PFSK-1 (cell line): ENCODE results near the gene ADAMTSL4.

ENCODE experiments used
- FOXP2 ChIP-seq: optimal IDR thresholded peaks from 2 replicates; pipeline ENCODE3; 2011; ENCODE audit warnings: borderline replicate concordance, control low read depth, inconsistent platforms; ENCODE audit not compliant: insufficient read depth; ENCODE audit errors: extremely low read length, extremely low read depth
- POLR2AphosphoS5 ChIP-seq: IDR thresholded peaks from 2 replicates; pipeline ENCODE4 v1.6.1; 2012; ENCODE audit warnings: low read depth, mild to moderate bottlenecking, control low read depth, low read length, moderate library complexity
- SIN3A ChIP-seq: IDR thresholded peaks from 2 replicates; pipeline ENCODE4 v1.6.1; 2012; ENCODE audit warnings: mild to moderate bottlenecking, low read length, moderate library complexity, borderline replicate concordance; ENCODE audit not compliant: insufficient read depth
- TAF1 ChIP-seq: IDR thresholded peaks from 2 replicates; pipeline ENCODE4 v1.6.1; 2012; ENCODE audit warnings: low read length, control low read depth, borderline replicate concordance; ENCODE audit not compliant: insufficient read depth
- TF ChIP-seq, protein P1 (sequence below), 2 experiments: IDR thresholded peaks; 2 replicates each; pipeline versions ENCODE4 v1.6.1 to v1.8.0; 2011 to 2012; ENCODE audit warnings: low read depth in 2 of 2, low read length in 2 of 2, control low read depth in 1 of 2, inconsistent platforms in 1 of 2, mild to moderate bottlenecking in 1 of 2, moderate library complexity in 1 of 2; ENCODE audit not compliant: insufficient read depth in 1 of 2

The ADAMTSL4 gene

GRCh38 chr1:150511551-150511950 lies 37.7 kb upstream of the ADAMTSL4 start:
- TF ChIP-seq POLR2AphosphoS5, result no peak
- no peak for TF ChIP-seq FOXP2
- TF ChIP-seq, protein P1, sequence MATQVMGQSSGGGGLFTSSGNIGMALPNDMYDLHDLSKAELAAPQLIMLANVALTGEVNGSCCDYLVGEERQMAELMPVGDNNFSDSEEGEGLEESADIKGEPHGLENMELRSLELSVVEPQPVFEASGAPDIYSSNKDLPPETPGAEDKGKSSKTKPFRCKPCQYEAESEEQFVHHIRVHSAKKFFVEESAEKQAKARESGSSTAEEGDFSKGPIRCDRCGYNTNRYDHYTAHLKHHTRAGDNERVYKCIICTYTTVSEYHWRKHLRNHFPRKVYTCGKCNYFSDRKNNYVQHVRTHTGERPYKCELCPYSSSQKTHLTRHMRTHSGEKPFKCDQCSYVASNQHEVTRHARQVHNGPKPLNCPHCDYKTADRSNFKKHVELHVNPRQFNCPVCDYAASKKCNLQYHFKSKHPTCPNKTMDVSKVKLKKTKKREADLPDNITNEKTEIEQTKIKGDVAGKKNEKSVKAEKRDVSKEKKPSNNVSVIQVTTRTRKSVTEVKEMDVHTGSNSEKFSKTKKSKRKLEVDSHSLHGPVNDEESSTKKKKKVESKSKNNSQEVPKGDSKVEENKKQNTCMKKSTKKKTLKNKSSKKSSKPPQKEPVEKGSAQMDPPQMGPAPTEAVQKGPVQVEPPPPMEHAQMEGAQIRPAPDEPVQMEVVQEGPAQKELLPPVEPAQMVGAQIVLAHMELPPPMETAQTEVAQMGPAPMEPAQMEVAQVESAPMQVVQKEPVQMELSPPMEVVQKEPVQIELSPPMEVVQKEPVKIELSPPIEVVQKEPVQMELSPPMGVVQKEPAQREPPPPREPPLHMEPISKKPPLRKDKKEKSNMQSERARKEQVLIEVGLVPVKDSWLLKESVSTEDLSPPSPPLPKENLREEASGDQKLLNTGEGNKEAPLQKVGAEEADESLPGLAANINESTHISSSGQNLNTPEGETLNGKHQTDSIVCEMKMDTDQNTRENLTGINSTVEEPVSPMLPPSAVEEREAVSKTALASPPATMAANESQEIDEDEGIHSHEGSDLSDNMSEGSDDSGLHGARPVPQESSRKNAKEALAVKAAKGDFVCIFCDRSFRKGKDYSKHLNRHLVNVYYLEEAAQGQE (IDR thresholded peaks at IDR 0.05; ENCODE audit: insufficient read depth in 1 of 2, low read depth in 2 of 2, low read length in 2 of 2), result no peak
- TF ChIP-seq SIN3A, result no peak
- TF ChIP-seq TAF1, result no peak

GRCh38 chr1:150511985-150512660 lies 37.1 kb upstream of the ADAMTSL4 start:
- TF ChIP-seq FOXP2 (no peak), TAF1 (no peak), SIN3A (no peak), POLR2AphosphoS5 (no peak)
- TF ChIP-seq, protein P1 (IDR thresholded peaks at IDR 0.05; ENCODE audit: insufficient read depth in 1 of 2, low read depth in 2 of 2, low read length in 2 of 2), result no peak

GRCh38 chr1:150512846-150513245 lies 36.4 kb upstream of the ADAMTSL4 start:
- TF ChIP-seq, protein P1 (IDR thresholded peaks at IDR 0.05; ENCODE audit: insufficient read depth in 1 of 2, low read depth in 2 of 2, low read length in 2 of 2), result no peak
- no peak for TF ChIP-seq POLR2AphosphoS5
- no peak for TF ChIP-seq FOXP2
- no peak for TF ChIP-seq TAF1
- no peak for TF ChIP-seq SIN3A

DNA sequence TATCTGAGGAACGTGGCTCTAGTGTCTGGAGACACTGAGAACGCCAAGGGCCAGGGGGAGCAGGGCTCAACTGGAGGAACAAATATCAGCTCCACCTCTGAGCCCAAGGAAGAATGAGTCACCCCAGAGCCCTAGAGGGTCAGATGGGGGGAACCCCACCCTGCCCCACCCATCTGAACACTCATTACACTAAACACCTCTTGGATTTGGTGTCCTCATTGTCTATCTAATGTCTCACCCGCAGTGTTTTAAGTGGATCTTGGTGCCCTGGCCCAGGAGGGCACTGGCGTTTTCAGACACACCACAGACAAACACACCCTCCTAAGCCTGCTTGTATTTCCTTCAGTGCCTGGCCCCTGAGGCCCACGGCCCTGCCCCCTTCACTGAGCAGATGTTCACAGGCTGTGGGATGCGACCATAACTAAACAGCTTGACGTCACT lies 35.8 kb upstream of the ADAMTSL4 start:
- TF ChIP-seq FOXP2 (no peak), SIN3A (no peak), TAF1 (no peak), POLR2AphosphoS5 (no peak)
- TF ChIP-seq, protein P1 (IDR thresholded peaks at IDR 0.05; ENCODE audit: insufficient read depth in 1 of 2, low read depth in 2 of 2, low read length in 2 of 2), result no peak
